GM21619 (cell line): ENCODE measurements around the gene PTPRK.
A peak's percentile ranks its signal among the peaks of the same experiment; 100 is the strongest.

Experiments
- ATAC-seq: cut with Tn5 transposase; IDR thresholded peaks from one replicate; pipeline ENCODE4 v1.9.1; 2021; ENCODE audit not compliant: unreplicated experiment

PTPRK gene

GRCh38 chr6:128305228-128305627 is 215.2 kb downstream of the PTPRK start:
- no peak for ATAC-seq

- ATAC-seq = no peak
Observed at GRCh38 chr6:128303870-128304269, 216.5 kb downstream of the PTPRK start.

- ATAC-seq = no peak
Observed at GRCh38 chr6:128302942-128303341, 217.5 kb downstream of the PTPRK start.

- no peak for ATAC-seq
Observed at GRCh38 chr6:128295670-128296069, 224.7 kb downstream of the PTPRK start.

GRCh38 chr6:128290221-128290620 is 230.2 kb downstream of the PTPRK start:
- ATAC-seq = no peak

GRCh38 chr6:128284128-128284527 is 236.3 kb downstream of the PTPRK start:
- ATAC-seq = no peak

- no peak for ATAC-seq
Observed at GRCh38 chr6:128282961-128283360, 237.4 kb downstream of the PTPRK start.

- ATAC-seq = no peak
Observed at GRCh38 chr6:128280960-128281359, 239.4 kb downstream of the PTPRK start.

GRCh38 chr6:128280066-128280465 is 240.3 kb downstream of the PTPRK start:
- ATAC-seq = no peak

GRCh38 chr6:128278836-128279235 is 241.6 kb downstream of the PTPRK start:
- no peak for ATAC-seq

GRCh38 chr6:128277379-128277778 is 243.0 kb downstream of the PTPRK start:
- no peak for ATAC-seq

- ATAC-seq = no peak
Observed at GRCh38 chr6:128276311-128276710, 244.1 kb downstream of the PTPRK start.

- ATAC-seq = no peak
Observed at GRCh38 chr6:128275681-128276080, 244.7 kb downstream of the PTPRK start.

- no peak for ATAC-seq
Observed at GRCh38 chr6:128275030-128275429, 245.4 kb downstream of the PTPRK start.

- ATAC-seq = no peak
Observed at GRCh38 chr6:128271527-128271926, 248.9 kb downstream of the PTPRK start.

- ATAC-seq = no peak
Observed at GRCh38 chr6:128271011-128271410, 249.4 kb downstream of the PTPRK start.

- ATAC-seq = no peak
Observed at GRCh38 chr6:128266946-128267345, 253.5 kb downstream of the PTPRK start.

GRCh38 chr6:128265706-128266105 is 254.7 kb downstream of the PTPRK start:
- no peak for ATAC-seq

- ATAC-seq = peak; percentile 52
Observed at GRCh38 chr6:128259730-128260685, 260.4 kb downstream of the PTPRK start.

- ATAC-seq = peak; percentile 92
Observed at GRCh38 chr6:128259029-128259724, 261.2 kb downstream of the PTPRK start.

GRCh38 chr6:128256095-128256494 is 264.3 kb downstream of the PTPRK start:
- ATAC-seq = no peak
